A549 (cell line): ENCODE measurements around the gene RBM26.

Experiments used
- CTCF ChIP-seq: fragments of >200 bp; sonication (Bioruptor Twin); formaldehyde crosslinking; IDR thresholded peaks from 3 replicates; pipeline ENCODE4 v1.5.1; 2016
- EP300 ChIP-seq, 2 experiments: fragments of >200 bp; sonication (Bioruptor Twin); formaldehyde crosslinking; IDR thresholded peaks; 2 replicates in 1 of 2; 3 replicates in 1 of 2; pipeline ENCODE4 v1.6.1; 2016 to 2017
- HDAC2 ChIP-seq: fragments of 200-600 bp; sonication (generic); IDR thresholded peaks from 2 replicates; pipeline ENCODE4 v1.6.1; 2016
- MAZ ChIP-seq: fragments of 150-350 bp; IDR thresholded peaks from 2 replicates; pipeline ENCODE4 v1.6.1; 2014; ENCODE audit warnings: antibody characterized with exemption, low read depth, low read length, borderline replicate concordance
- NFE2L2 ChIP-seq: fragments of 150-350 bp; conservative IDR thresholded peaks from 2 replicates; pipeline ENCODE4 v1.6.1; 2014; ENCODE audit warnings: low read length
- PBX3 ChIP-seq: IDR thresholded peaks from 2 replicates; pipeline ENCODE4 v1.6.1; 2012
- PHF8 ChIP-seq: fragments of 200-600 bp; sonication (generic); IDR thresholded peaks from 2 replicates; pipeline ENCODE4 v1.6.1; 2016; ENCODE audit warnings: low read depth, mild to moderate bottlenecking, antibody characterized with exemption, moderate library complexity, borderline replicate concordance
- POLR2A ChIP-seq: IDR thresholded peaks from 2 replicates; pipeline ENCODE4 v1.6.1; 2012; ENCODE audit warnings: mild to moderate bottlenecking, low read length
- RCOR1 ChIP-seq: fragments of 150-350 bp; IDR thresholded peaks from 2 replicates; pipeline ENCODE4 v1.6.1; 2014; ENCODE audit warnings: antibody characterized with exemption, low read length, low read depth
- REST ChIP-seq: fragments of 200-600 bp; sonication (generic); IDR thresholded peaks from 2 replicates; pipeline ENCODE4 v1.6.1; 2016; ENCODE audit warnings: antibody characterized with exemption, mild to moderate bottlenecking, moderate library complexity
- RFX5 ChIP-seq: fragments of 450-650 bp; IDR thresholded peaks from 2 replicates; pipeline ENCODE4 v1.7.1; 2014; ENCODE audit warnings: antibody characterized with exemption, mild to moderate bottlenecking, moderate library complexity

GRCh38 chr13:79379274-79379673, 26.8 kb downstream of the RBM26 start:
- TF ChIP-seq MAZ: no peak
- no peak for TF ChIP-seq REST
- no peak for TF ChIP-seq HDAC2
- no peak for TF ChIP-seq RCOR1
- TF ChIP-seq CTCF: no peak
- no peak for TF ChIP-seq POLR2A
- TF ChIP-seq NFE2L2: no peak
- no peak for TF ChIP-seq PHF8
- no peak for TF ChIP-seq RFX5
- TF ChIP-seq EP300 (IDR thresholded peaks at IDR 0.05): no peak
- no peak for TF ChIP-seq PBX3
